ENCODE results near the gene TLE3.
"Not testable (repeated sequence)": the region's sequence is repeated elsewhere in the genome, so short reads cannot be mapped to it uniquely, and the experiment has no call there.

TLE3 gene

DNA sequence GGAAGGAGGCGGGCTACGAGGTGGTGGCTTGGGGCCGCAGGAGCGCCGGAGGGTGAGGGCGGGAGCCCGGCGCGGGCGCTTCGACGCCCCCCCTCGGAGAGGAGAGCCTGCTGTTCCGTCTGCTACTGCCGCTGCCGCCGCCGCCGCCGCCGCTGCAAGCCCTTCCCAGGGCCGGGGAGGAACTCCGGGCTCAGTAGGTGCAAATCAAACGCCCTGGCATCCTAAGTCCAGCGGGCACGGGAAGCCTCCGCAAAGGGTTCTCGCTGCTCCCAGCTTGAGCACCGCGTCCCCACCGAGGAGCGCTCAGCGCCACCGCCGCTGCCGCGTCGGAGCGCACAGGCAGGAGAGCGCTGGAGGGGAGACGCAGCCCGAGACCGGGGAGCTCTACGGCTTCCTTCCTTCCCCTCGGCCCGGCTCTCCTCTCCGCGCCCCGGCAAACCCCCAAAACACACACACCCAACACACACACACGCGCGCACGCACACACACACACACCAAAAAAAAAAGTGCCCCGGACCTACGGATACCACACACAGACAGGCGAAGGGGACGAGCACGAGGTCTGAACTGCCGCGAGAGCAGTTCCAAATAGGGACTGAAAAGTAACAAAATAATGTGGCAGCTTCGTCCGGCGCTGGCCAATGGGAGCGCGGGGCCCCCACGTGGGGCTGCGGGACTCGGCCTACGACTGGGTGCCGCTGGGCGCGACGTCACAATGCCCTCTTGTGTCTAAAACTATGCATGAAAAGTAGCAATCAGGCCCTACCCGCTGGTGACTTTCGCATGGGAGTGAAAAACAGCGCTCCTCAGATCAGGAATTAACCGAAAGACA is at the start of gene TLE3:
Gene TLE3 (minus strand): TSS at position 597 of the 832 bp plus-strand sequence. CDS start 1,119 bp downstream, outside the sequence.
- peak; percentile 96 to 97 for DNase-seq

GRCh38 chr15:70147178-70147760 is 49.6 kb upstream of the TLE3 start:
- DNase-seq: no peak

- DNase-seq: no peak
These were observed 49.1 kb upstream of the TLE3 start for GRCh38 chr15:70146771-70147170.

GRCh38 chr15:70146162-70146561 is 48.4 kb upstream of the TLE3 start:
- DNase-seq: no peak

- no peak for DNase-seq
These were observed 47.5 kb upstream of the TLE3 start for GRCh38 chr15:70145261-70145660.

GRCh38 chr15:70142322-70143191 is 44.8 kb upstream of the TLE3 start:
- DNase-seq: peak; percentile 34 to 62

DNA sequence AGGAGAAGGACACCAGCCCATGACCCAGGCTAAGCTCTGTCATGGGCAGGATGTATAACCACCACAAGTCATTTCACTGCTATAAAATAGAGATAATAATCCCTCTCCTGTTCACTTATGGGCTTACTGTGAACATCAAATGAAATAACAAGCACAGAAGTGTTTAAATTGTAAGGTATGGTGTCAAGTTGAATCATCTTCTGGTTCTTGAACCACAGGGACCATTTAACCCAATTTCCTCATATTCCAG is 44.3 kb upstream of the TLE3 start:
- no peak for DNase-seq

DNA sequence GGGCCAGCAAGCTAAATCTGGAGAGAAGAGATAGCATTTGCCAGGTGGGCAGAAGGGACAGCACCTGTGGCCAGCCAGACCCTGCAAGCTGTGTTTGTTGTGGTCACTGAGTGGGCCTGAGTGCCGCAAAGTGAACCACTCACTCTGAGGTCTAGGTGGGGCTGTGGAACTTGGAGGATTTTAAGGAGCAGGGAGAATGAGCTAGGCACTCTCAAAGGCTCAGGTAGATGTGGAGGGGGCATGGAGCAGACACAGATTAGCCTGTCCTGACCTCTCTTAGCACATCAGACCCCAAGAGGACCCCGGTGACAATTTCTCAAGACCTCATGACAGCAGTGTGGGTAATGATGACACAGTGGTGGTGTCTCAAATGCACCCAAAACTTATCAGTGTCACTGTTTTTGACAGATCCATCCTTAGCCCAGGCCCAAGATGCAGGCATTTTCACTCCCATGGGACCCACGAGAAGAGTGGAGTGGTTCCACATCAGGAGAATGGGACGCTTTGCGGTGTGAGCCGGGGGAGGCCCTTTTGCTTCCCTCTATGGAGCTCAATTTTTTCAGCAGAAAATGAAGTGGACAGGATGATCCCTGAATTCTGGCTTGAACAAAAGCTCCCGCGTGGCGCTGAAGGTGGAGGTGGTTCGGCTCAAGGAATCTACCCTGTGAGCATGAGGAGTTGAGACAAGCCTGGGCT is 43.8 kb upstream of the TLE3 start:
- peak in 1 of 2 experiments; percentile 13 for DNase-seq

- DNase-seq: peak; percentile 30 to 35
These were observed 43.0 kb upstream of the TLE3 start for GRCh38 chr15:70140543-70141375.

DNA sequence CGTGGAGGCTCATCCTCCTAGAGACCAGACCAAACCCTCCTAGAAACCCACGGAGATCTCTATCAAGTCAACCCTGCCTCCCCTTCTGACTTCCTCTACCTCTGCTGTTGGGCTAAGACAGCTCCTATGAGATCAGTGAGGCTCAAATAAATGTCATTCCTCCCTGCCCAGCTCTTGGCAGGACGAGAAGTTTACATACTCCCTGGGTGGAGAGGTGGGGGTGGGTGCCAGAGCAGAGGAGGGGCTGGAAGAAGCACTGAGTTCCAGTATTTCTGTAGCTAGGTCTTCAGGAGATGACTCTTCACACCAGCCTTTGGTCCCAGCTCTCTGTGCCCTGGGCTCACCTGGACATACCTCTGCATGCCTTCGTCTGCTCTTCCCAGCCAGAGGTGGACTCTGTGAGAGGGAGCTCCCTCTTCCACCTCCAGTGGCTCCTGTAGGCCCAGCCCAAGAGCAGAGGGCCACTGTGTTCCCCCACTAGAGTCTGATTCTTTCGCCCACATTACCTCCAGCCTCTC is 42.4 kb upstream of the TLE3 start:
- DNase-seq: no peak

DNA sequence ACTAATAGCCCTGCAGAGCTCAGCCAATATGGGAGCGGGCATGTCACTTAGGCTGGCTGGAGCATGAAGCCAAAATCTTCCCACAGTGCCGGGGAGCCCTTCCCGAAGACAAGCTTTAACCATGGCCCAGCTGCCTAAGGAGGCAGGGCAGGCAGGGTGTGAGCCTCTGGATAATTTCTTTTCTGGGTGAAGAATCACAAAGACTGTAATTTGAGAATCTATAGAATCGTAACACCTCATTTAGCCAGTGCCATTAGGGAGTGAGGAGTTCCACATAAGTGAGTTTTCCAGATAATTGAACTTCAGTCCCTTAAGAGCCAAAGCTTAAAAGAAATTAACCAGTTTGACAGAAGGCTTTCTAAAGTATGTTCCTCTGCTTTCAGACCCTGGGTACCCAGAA is 40.2 kb upstream of the TLE3 start:
- DNase-seq: no peak

GRCh38 chr15:70137021-70137420 is 39.3 kb upstream of the TLE3 start:
- DNase-seq: not testable (repeated sequence)

DNA sequence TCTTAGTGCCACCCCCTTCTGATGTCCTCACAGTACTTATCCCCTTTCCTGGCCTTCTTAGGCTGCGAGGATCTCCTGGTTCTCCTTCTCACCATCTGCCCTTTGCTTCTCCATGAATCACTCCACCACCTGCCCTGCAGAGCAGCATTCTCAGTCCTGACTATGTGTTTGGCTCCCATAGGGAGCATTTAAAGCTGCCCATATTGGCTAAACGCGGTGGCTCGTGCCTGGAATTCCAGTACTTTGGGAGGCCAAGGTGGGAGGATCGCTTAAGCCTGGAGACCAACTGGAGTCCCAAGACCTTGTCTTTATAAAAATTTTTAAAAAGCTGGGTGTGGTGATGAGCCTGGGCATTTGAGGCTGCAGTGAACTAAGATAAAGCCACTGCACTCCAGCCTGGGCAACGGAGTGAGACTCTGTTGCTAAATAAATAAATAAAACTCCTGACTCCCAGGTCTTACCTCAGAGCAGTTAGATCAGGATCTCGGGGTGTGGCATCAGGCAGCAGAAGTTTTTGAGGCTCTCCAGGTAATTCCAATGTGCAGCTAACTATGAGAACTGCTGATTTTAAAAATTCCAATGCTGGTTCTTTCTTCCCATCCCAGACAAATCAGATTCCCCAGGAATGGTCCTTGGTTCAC is 36.2 kb upstream of the TLE3 start:
- no peak for DNase-seq

DNA sequence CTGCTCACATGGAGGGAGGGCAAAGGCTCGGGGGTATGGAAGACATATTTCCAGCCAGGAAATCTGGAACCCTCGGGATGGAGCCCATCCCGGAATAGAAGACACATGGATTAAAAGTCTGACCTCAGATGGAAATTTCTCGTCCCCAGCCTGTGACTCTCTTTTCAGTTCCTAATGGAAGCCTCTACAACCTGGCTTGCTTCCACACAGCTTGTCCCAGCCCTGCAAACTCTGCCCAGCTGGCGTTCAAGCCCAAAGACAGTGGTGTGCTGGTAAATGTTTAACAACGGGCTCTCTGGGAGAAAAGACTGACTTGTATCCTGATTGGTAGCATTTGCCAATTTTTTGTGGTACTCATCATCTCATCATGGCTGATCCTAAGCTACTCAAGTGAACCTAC is 35.6 kb upstream of the TLE3 start:
- no peak for DNase-seq

DNA sequence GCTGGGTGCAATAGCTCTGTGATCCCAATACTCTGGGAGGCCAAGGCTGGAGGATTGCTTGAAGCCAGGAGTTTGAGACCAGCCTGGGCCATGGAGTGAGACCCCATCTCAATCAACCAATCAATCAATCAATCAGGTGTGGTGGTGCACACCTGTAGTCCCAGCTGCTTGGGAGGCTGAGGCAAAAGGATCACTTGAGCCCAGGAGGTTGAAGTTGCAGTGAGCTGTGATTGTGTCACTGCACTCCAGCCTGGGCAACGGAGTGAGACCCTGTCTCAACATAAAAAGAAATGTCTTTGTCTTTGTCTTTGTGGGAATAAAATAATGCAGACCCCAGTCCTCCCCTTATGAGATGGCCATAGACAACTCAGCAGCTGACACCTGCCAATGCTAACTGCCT is 34.9 kb upstream of the TLE3 start:
- DNase-seq: no peak

DNA sequence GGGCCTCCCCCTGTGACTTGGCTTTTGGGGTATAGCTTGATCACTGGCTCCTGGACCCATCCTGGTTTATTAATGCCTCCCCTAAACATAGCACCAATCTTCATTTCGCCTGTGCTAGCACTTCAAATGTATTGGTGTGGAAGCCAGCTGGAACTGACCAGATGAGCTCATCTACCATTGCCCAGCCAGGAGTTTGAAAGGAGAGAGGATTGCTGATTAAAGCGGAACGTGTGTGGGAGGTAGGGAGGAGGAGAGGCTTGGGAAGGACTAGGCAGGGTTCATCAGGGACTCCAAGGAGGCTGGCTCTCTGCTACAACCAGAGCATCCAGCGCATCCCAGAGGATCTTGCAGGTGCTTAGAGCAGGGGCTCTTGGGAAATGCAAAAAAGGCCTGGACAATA is 34.4 kb upstream of the TLE3 start:
- no peak for DNase-seq

DNA sequence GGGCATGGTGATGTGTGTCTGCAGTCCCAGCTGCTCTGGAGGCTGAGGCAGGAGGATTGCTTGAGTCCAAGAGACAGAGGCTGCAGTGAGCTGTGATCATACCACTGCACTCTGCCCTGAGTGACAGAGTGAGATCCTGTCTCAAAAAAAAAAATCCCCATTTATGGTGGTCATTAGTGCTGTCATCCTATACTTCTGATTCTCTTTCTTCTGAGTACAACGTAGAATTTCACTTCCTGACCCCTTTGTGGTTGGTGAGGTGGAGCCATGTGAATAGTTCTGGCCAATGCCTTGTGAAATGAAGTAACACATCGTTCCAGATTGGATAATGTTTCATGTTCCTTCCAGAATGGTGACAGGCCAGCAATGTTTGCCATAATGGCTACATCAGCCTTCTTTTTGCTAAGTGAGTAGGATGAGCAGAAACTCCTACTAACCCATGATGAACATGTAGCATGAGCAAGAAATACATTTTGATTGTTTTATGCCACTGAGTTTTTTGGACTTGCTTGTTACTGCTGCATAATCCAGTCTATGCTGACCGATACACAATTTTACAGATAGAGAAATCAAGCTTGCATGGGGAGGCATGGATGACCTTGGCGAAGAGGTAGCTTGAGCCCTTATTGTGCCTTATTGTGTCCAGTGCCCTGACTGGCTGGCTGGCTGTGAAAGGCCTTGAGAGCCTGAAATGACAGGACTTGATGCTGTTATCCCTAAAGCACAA is 30.9 kb upstream of the TLE3 start:
- no peak for DNase-seq

- no peak for DNase-seq
These were observed 30.2 kb upstream of the TLE3 start for GRCh38 chr15:70127770-70128413.

GRCh38 chr15:70127288-70127746 is 29.6 kb upstream of the TLE3 start:
- DNase-seq: no peak

GRCh38 chr15:70126362-70126761 is 28.6 kb upstream of the TLE3 start:
- DNase-seq: no peak
